HCT116 (cell line): ENCODE data around the gene GDF10. TPM values are rescaled to one million over a fixed set of nuclear protein-coding genes. Genes with fewer than 3 reads are reported as not detected.

Source experiments
- ATAC-seq: fragments of 200-7000 bp; cut with Tn5 transposase; 2 replicates; pipeline ENCODE4 v1.9.1; 2020; ENCODE audit warnings: mild to moderate bottlenecking, moderate library complexity
- BruUV-seq: library from RNA; stranded (reverse); fragments of 400-500 nt; replicated peaks from 2 replicates; lab custom pipeline; 2021; lab: Mats Ljungman, UMichigan
- CTCF ChIA-PET: fragments of 300-600 bp; sonication (Branson Sonifier 250); formaldehyde crosslinking; loops from one replicate; lab custom pipeline; 2021; ENCODE audit warnings: antibody characterized with exemption; lab: Charles Lee
- POLR2A ChIA-PET: fragments of 300-600, 350-600 bp; sonication (Branson Sonifier 250); formaldehyde crosslinking; loops from one replicate; lab custom pipeline; 2021; ENCODE audit warnings: antibody characterized with exemption; lab: Charles Lee
- RAD21 ChIA-PET, 2 experiments: fragments of 300-600 bp; sonication (Branson Sonifier 250); formaldehyde crosslinking; loops; one replicate each; lab custom pipeline; 2023; ENCODE audit warnings: low total read pairs in 2 of 2; ENCODE audit not compliant: uncharacterized antibody in 2 of 2, unreplicated experiment in 2 of 2, low non-redundant PET in 1 of 2; lab: Charles Lee
- DNase-seq: peaks from one replicate; pipeline ENCODE4 v3.0.0-alpha.2; 2010; ENCODE audit warnings: low read depth, low spot score
- H2AFZ ChIP-seq: fragments of 200-600 bp; shearing (Covaris generic), sonication (generic); 2 replicates; pipeline ENCODE4 v1.6.1; 2017; ENCODE audit warnings: low read depth, mixed run types, mixed read lengths, antibody characterized with exemption, low read length; ENCODE audit not compliant: poor library complexity, severe bottlenecking
- H3K27ac ChIP-seq: 2 replicates; pipeline ENCODE4 v1.5.1; 2012; ENCODE audit warnings: low read depth, low read length
- H3K27me3 ChIP-seq: fragments of 200-600 bp; sonication (generic); 2 replicates; pipeline ENCODE4 v1.6.1; 2016; ENCODE audit warnings: mixed run types, low read length, mixed read lengths; ENCODE audit not compliant: insufficient read depth
- H3K36me3 ChIP-seq, 2 experiments: fragments of 200-500 bp in 1 of 2; fragments of 200-600 bp in 1 of 2; sonication (Bioruptor generic) in 1 of 2; sonication (generic) in 1 of 2; 2 replicates each; pipeline versions ENCODE4 v1.5.1 to v1.6.1; 2014 to 2016; ENCODE audit warnings: low read length in 2 of 2, inconsistent platforms in 1 of 2, mixed read lengths in 1 of 2, mixed run types in 1 of 2; ENCODE audit not compliant: insufficient read depth in 2 of 2, control insufficient read depth in 1 of 2
- H3K4me1 ChIP-seq, 2 experiments: fragments of 200-600 bp in 1 of 2; sonication (generic) in 1 of 2; 2 replicates each; pipeline versions ENCODE4 v1.5.1 to v1.6.1; 2012 to 2017; ENCODE audit warnings: low read length in 2 of 2, inconsistent platforms in 1 of 2, mild to moderate bottlenecking in 1 of 2, mixed read lengths in 1 of 2, mixed run types in 1 of 2, moderate library complexity in 1 of 2; ENCODE audit not compliant: insufficient read depth in 2 of 2, control insufficient read depth in 1 of 2
- H3K4me2 ChIP-seq: fragments of 200-600 bp; sonication (generic); 2 replicates; pipeline ENCODE4 v1.6.1; 2017; ENCODE audit warnings: mixed run types, low read length, mixed read lengths
- H3K4me3 ChIP-seq, 2 experiments: fragments of 200-600 bp in 1 of 2; sonication (generic) in 1 of 2; replicated peaks in 1 of 2; 2 replicates each; pipeline ENCODE4 v1.5.1; 2011 to 2016; ENCODE audit warnings: low read length in 2 of 2, control low read depth in 1 of 2, low read depth in 1 of 2, mild to moderate bottlenecking in 1 of 2, mixed read lengths in 1 of 2, mixed run types in 1 of 2
- H3K79me2 ChIP-seq: fragments of 200-600 bp; sonication (generic); 2 replicates; pipeline ENCODE4 v1.6.1; 2017; ENCODE audit warnings: mild to moderate bottlenecking, mixed run types, low read length, moderate library complexity, mixed read lengths; ENCODE audit not compliant: insufficient read depth
- H3K9ac ChIP-seq: fragments of 200-600 bp; sonication (generic); 2 replicates; pipeline ENCODE4 v1.6.1; 2016; ENCODE audit warnings: low read length, mixed read lengths
- H3K9me2 ChIP-seq: fragments of 200-600 bp; sonication (generic), shearing (Covaris generic); 2 replicates; pipeline ENCODE4 v1.6.1; 2017; ENCODE audit warnings: mixed run types, mild to moderate bottlenecking, moderate library complexity; ENCODE audit not compliant: insufficient read depth
- H3K9me3 ChIP-seq, 2 experiments: fragments of 200-500 bp in 1 of 2; fragments of 200-600 bp in 1 of 2; sonication (Bioruptor generic) in 1 of 2; sonication (generic) in 1 of 2; 2 replicates each; pipeline ENCODE4 v1.6.1; 2014 to 2017; ENCODE audit warnings: low read length in 2 of 2, mixed read lengths in 2 of 2, inconsistent platforms in 1 of 2, low read depth in 1 of 2, mild to moderate bottlenecking in 1 of 2, mixed run types in 1 of 2, moderate library complexity in 1 of 2; ENCODE audit not compliant: control insufficient read depth in 1 of 2, insufficient read depth in 1 of 2
- H4K20me1 ChIP-seq: fragments of 200-600 bp; sonication (generic), shearing (Covaris generic); 2 replicates; pipeline ENCODE4 v1.6.1; 2017; ENCODE audit warnings: mixed run types, mild to moderate bottlenecking, moderate library complexity; ENCODE audit not compliant: insufficient read depth
- CEBPB ChIP-seq: IDR thresholded peaks from 2 replicates; pipeline ENCODE4 v1.6.1; 2012; ENCODE audit warnings: low read depth
- EGR1 ChIP-seq: IDR thresholded peaks from 2 replicates; pipeline ENCODE4 v1.6.1; 2012; ENCODE audit warnings: low read depth
- EZH2phosphoT487 ChIP-seq: fragments of 200-600 bp; IDR thresholded peaks from 2 replicates; pipeline ENCODE4 v1.6.1; 2018; ENCODE audit warnings: antibody characterized with exemption, borderline replicate concordance
- MAX ChIP-seq: IDR thresholded peaks from 2 replicates; pipeline ENCODE4 v1.6.1; 2012
- SP1 ChIP-seq: IDR thresholded peaks from 2 replicates; pipeline ENCODE4 v1.6.1; 2012; ENCODE audit warnings: low read depth
- ZBTB33 ChIP-seq: IDR thresholded peaks from 2 replicates; pipeline ENCODE4 v1.6.1; 2011; ENCODE audit warnings: mild to moderate bottlenecking, low read length, moderate library complexity; ENCODE audit not compliant: insufficient replicate concordance; ENCODE audit errors: extremely low read depth
- ZFX ChIP-seq: fragments of 450-650 bp; IDR thresholded peaks from 2 replicates; pipeline ENCODE4 v1.6.1; 2017
- intact Hi-C: fragments of 100-400 bp; cut with micrococcal nuclease; formaldehyde crosslinking; loops from 2 replicates; pipeline ENCODE4 v1.10.0; 2022
- total RNA-seq: library from RNA; stranded (reverse); gene quantifications from one replicate; pipeline ENCODE4 v1.2.1, GENCODE V29; 2021; ENCODE audit not compliant: unreplicated experiment
- TF ChIP-seq, protein P1 (sequence below): IDR thresholded peaks from 2 replicates; pipeline ENCODE4 v1.6.1; 2012
- TF ChIP-seq, protein P2 (sequence below), 3 experiments: fragments of 200-600 bp in 1 of 3; sonication (generic) in 1 of 3; IDR thresholded peaks in 2 of 3; conservative IDR thresholded peaks in 1 of 3; 2 replicates each; pipeline ENCODE4 v1.5.1; 2012 to 2017; ENCODE audit warnings: low read depth in 2 of 3, low read length in 2 of 3, antibody characterized with exemption in 1 of 3, borderline replicate concordance in 1 of 3, control low read depth in 1 of 3, mild to moderate bottlenecking in 1 of 3, mixed read lengths in 1 of 3, mixed run types in 1 of 3, moderate library complexity in 1 of 3; ENCODE audit not compliant: insufficient read depth in 1 of 3

GDF10 gene
- total RNA-seq, 1 experiment from 2014 or later, result not detected

GRCh38 chr10:47294057-47294456 lies 5.9 kb upstream of the GDF10 start:
- no peaks in the 10 kb centered on the region for H3K4me1 ChIP-seq
- no peak overlapping the region for H3K9ac ChIP-seq
- no peak for ATAC-seq
- no peak overlapping the region for H3K4me3 ChIP-seq
- no peaks in the 10 kb centered on the region for H4K20me1 ChIP-seq
- intact Hi-C loops, result no loop called here
- RAD21 ChIA-PET, result no interaction called here
- H3K27ac ChIP-seq, result no peak overlapping the region
- H3K27me3 ChIP-seq, result 0 out of 2 replicates have a peak, but pooled peaks cover 6% of the 10 kb centered on the region
- CTCF ChIA-PET, result no interaction called here
- no peak overlapping the region for H3K4me2 ChIP-seq
- H2AFZ ChIP-seq, result no peak overlapping the region
- H3K9me3 ChIP-seq, result no peaks in the 10 kb centered on the region
- no peaks in the 10 kb centered on the region for H3K36me3 ChIP-seq
- POLR2A ChIA-PET, result no interaction called here
- no peaks in the 10 kb centered on the region for H3K9me2 ChIP-seq
- no peaks in the 10 kb centered on the region for H3K79me2 ChIP-seq
- DNase-seq, result no peak
- TF ChIP-seq EGR1, result no peak
- TF ChIP-seq SP1, result no peak
- TF ChIP-seq, protein P1, sequence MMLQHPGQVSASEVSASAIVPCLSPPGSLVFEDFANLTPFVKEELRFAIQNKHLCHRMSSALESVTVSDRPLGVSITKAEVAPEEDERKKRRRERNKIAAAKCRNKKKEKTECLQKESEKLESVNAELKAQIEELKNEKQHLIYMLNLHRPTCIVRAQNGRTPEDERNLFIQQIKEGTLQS, result no peak
- no peak for TF ChIP-seq EZH2phosphoT487
- TF ChIP-seq ZFX, result no peak
- no peak for TF ChIP-seq ZBTB33
- TF ChIP-seq MAX, result no peak
- TF ChIP-seq, all 23 proteins: peak for 0
- no TSS peak for BruUV-seq

GRCh38 chr10:47294501-47294900 lies 5.5 kb upstream of the GDF10 start:
- Histone ChIP-seq H3K9me3 (no peaks in the 10 kb centered on the region), H3K4me3 (no peak overlapping the region), H3K79me2 (no peaks in the 10 kb centered on the region), H3K27ac (no peak overlapping the region), H3K4me2 (no peak overlapping the region), H3K9me2 (no peaks in the 10 kb centered on the region), H2AFZ (no peak overlapping the region), H3K27me3 (0 out of 2 replicates have a peak, but pooled peaks cover 6% of the 10 kb centered on the region), H3K4me1 (no peaks in the 10 kb centered on the region), H3K36me3 (no peaks in the 10 kb centered on the region), H4K20me1 (no peaks in the 10 kb centered on the region), H3K9ac (no peak overlapping the region)
- no TSS peak for BruUV-seq
- POLR2A ChIA-PET, result no interaction called here
- ATAC-seq, result no peak
- CTCF ChIA-PET, result no interaction called here
- intact Hi-C loops, result no loop called here
- DNase-seq, result no peak
- RAD21 ChIA-PET, result no interaction called here
- TF ChIP-seq, protein P2, sequence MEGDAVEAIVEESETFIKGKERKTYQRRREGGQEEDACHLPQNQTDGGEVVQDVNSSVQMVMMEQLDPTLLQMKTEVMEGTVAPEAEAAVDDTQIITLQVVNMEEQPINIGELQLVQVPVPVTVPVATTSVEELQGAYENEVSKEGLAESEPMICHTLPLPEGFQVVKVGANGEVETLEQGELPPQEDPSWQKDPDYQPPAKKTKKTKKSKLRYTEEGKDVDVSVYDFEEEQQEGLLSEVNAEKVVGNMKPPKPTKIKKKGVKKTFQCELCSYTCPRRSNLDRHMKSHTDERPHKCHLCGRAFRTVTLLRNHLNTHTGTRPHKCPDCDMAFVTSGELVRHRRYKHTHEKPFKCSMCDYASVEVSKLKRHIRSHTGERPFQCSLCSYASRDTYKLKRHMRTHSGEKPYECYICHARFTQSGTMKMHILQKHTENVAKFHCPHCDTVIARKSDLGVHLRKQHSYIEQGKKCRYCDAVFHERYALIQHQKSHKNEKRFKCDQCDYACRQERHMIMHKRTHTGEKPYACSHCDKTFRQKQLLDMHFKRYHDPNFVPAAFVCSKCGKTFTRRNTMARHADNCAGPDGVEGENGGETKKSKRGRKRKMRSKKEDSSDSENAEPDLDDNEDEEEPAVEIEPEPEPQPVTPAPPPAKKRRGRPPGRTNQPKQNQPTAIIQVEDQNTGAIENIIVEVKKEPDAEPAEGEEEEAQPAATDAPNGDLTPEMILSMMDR (IDR thresholded peaks at IDR 0.05 in 2 of 3, conservative IDR thresholded peaks at IDR 0.05 in 1 of 3; ENCODE audit: borderline replicate concordance in 1 of 3, insufficient read depth in 1 of 3, low read depth in 2 of 3, low read length in 2 of 3), result no peak
- TF ChIP-seq CEBPB, result no peak
- no peak for TF ChIP-seq EGR1
- no peak for TF ChIP-seq MAX
